ENCODE results near the gene AFMID.
"Not testable (repeated sequence)": the region's sequence is repeated elsewhere in the genome, so short reads cannot be mapped to it uniquely, and the experiment has no call there.

AFMID gene

GRCh38 chr17:78186692-78187595, at the start of gene AFMID, which contains the start of gene TK1:
Gene AFMID (plus strand): TSS chr17:78187362. CDS start chr17:78187371, 9 bp downstream.
Gene TK1 (minus strand): TSS chr17:78187052. CDS start chr17:78186994, 58 bp downstream.
- DNase-seq (ENCODE audit: low spot score), result peak; percentile 96

GRCh38 chr17:78137392-78138203, 49.6 kb upstream of the AFMID start:
- DNase-seq (ENCODE audit: low spot score), result peak; percentile 54

- DNase-seq (ENCODE audit: low spot score), result no peak
These were observed 48.7 kb upstream of the AFMID start for GRCh38 chr17:78138204-78139060.

GRCh38 chr17:78139861-78140168, 47.3 kb upstream of the AFMID start:
- not testable (repeated sequence) for DNase-seq (ENCODE audit: low spot score)

GRCh38 chr17:78140169-78141051, 46.8 kb upstream of the AFMID start:
- DNase-seq (ENCODE audit: low spot score), result peak; percentile 94

- DNase-seq (ENCODE audit: low spot score), result no peak
These were observed 45.6 kb upstream of the AFMID start for GRCh38 chr17:78141437-78142118.

GRCh38 chr17:78142119-78142861, 44.9 kb upstream of the AFMID start:
- DNase-seq (ENCODE audit: low spot score), result no peak

GRCh38 chr17:78143214-78144146, 43.7 kb upstream of the AFMID start:
- no peak for DNase-seq (ENCODE audit: low spot score)

- DNase-seq (ENCODE audit: low spot score), result no peak
These were observed 42.9 kb upstream of the AFMID start for GRCh38 chr17:78144147-78144719.

- no peak for DNase-seq (ENCODE audit: low spot score)
These were observed 42.2 kb upstream of the AFMID start for GRCh38 chr17:78144736-78145641.

- DNase-seq (ENCODE audit: low spot score), result no peak
These were observed 40.7 kb upstream of the AFMID start for GRCh38 chr17:78146471-78146869.

- DNase-seq (ENCODE audit: low spot score), result no peak
These were observed 40.3 kb upstream of the AFMID start for GRCh38 chr17:78146881-78147280.

GRCh38 chr17:78147315-78147998, 39.7 kb upstream of the AFMID start:
- DNase-seq (ENCODE audit: low spot score), result peak; percentile 53

- DNase-seq (ENCODE audit: low spot score), result no peak
These were observed 38.7 kb upstream of the AFMID start for GRCh38 chr17:78148286-78149016.

GRCh38 chr17:78151514-78152008, 35.6 kb upstream of the AFMID start:
- DNase-seq (ENCODE audit: low spot score), result no peak

Measured in germinal center (tissue), 1 donor.